Stimulated activated naive CD8-positive, alpha-beta T cell treated with anti-CD3 and anti-CD28 coated beads, Interleukin-15, amount 100 ng/mL, for 72 hours (primary cell): ENCODE measurements around the gene CA7.
A peak's percentile ranks its signal among the peaks of the same experiment; 100 is the strongest.
"Not testable (repeated sequence)": the region's sequence is repeated elsewhere in the genome, so short reads cannot be mapped to it uniquely, and the experiment has no call there.

Source experiments
- ATAC-seq: fragments of 150-1000 bp; cut with Tn5 transposase; 2 replicates; pipeline ENCODE4 v1.10.0; 2021; ENCODE audit warnings: mild to moderate bottlenecking, moderate library complexity
- DNase-seq, 2 donors: peaks; one replicate each; pipeline ENCODE4 v3.0.0; 2021 to 2022
- H3K27ac Mint-ChIP-seq, 2 donors: one replicate each; pipeline ENCODE4 v1.8.0; 2022; ENCODE audit warnings: mild to moderate bottlenecking in 2 of 2, mixed read lengths in 2 of 2, moderate library complexity in 2 of 2
- H3K27me3 Mint-ChIP-seq: one replicate; pipeline ENCODE4 v1.8.0; 2022; ENCODE audit warnings: mixed read lengths
- H3K4me1 Mint-ChIP-seq: one replicate; pipeline ENCODE4 v1.8.0; 2022; ENCODE audit warnings: mild to moderate bottlenecking, mixed read lengths
- H3K4me3 Mint-ChIP-seq, 2 donors: one replicate each; pipeline ENCODE4 v1.8.0; 2022; ENCODE audit warnings: mild to moderate bottlenecking in 2 of 2, mixed read lengths in 2 of 2, moderate library complexity in 1 of 2
- H3K9me3 Mint-ChIP-seq, 2 donors: one replicate each; pipeline ENCODE4 v1.8.0; 2022; ENCODE audit warnings: mixed read lengths in 2 of 2

CA7 gene

DNA sequence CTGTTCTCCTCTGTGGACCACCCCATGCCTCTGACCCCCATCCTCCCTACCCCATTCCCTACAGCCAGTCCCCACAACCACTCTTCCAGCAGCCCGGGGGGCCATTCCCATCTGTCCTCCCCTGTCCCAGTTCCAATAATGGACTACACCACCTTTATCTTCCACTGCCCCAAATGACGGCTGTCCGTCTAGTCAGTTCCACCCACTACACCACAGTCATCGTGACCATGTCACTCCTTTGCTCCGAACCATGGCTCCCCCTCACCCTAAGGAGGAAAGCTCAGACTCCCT, 51.4 kb downstream of the CA7 start:
- H3K4me1 Mint-ChIP-seq: peaks cover 25% of the 10 kb centered on the region
- ATAC-seq (no peak), DNase-seq (no peak)
- H3K27ac Mint-ChIP-seq: no peak overlapping the region
- no peaks in the 10 kb centered on the region for H3K27me3 Mint-ChIP-seq
- H3K4me3 Mint-ChIP-seq: no peak overlapping the region
- H3K9me3 Mint-ChIP-seq: no peaks in the 10 kb centered on the region

DNA sequence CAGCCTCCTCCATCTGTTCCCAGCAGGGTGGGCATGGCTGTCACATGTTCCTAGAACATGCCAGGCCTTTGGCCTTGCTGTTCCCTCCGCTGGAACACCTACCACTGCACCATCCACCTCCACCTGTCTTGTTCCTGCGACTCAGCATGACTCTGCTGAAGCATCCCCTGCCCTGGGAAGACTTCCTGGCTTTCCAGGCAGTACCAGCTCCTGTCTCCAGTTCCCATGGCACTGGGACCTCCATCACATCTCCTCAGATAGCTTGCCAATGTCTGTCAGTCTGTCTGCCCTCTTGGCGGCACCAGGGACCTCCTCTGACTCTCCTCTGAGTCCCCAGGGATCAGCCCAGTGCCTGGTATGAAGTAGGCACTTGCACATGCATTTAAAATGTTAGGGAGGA, 51.8 kb downstream of the CA7 start:
- ATAC-seq (no peak), DNase-seq (no peak)
- Mint-ChIP-seq H3K27me3 (no peaks in the 10 kb centered on the region), H3K4me3 (no peak overlapping the region), H3K4me1 (peaks cover 25% of the 10 kb centered on the region), H3K9me3 (no peaks in the 10 kb centered on the region), H3K27ac (peak overlapping the region in 1 of 2 donors; percentile 4)

DNA sequence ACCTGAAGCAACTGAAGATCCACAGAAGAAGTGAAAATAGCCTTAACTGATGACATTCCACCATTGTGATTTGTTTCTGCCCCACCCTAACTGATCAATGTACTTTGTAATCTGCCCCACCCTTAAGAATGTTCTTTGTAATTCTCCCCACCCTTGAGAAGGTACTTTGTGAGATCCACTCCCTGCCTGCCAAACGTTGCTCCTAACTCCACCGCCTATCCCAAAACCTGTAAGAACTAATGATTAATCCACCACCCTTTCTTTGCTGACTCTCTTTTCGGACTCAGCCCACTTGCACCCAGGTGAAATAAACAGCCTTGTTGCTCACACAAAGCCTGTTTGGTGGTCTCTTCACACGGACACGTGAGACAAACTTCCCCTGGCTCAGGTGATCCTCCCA, 52.5 kb downstream of the CA7 start:
- not testable (repeated sequence) for H3K27me3 Mint-ChIP-seq, DNase-seq, ATAC-seq, H3K27ac Mint-ChIP-seq, H3K4me3 Mint-ChIP-seq, H3K9me3 Mint-ChIP-seq
- peaks cover 25% of the 10 kb centered on the region for H3K4me1 Mint-ChIP-seq

DNA sequence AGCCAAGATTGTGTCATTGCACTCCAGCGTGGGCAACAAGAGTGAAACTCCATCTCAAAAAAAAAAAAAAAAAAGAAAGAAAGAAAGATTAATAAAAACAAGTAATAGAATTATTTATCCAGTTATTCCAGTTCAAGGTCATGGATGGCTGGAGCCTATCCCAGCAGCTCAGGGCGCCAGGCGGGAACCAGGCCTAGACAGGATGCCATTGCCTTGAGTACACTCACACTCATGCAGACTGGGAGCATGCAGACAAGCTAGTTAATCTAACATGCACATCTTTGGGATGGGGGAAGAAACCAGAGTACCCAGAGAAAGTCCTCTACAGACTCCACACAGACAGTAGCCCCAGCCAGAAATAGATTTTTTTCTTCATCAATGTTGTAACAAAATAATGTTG, 54.0 kb downstream of the CA7 start:
- no peak for DNase-seq

DNA sequence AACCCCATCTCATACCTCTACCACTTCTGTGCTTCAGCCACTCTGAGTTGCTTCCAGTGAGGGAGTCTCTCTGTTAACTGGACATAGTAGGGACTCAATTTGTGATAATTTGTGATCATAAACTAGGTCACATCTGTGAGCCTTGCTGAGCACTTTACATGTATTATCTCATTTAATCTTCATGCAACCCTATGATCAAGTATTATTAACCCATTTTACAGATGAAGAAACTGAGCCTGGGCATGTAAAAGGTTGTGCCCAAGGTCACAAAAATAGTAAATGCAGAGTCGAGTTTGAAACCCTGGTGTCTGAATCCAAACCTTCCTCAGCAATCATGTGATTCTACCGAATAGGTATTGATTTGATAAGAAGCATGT, 54.7 kb downstream of the CA7 start:
- no peaks in the 10 kb centered on the region for H3K27me3 Mint-ChIP-seq
- peak overlapping the region; percentile 21 to 66 for H3K27ac Mint-ChIP-seq
- H3K9me3 Mint-ChIP-seq: no peaks in the 10 kb centered on the region
- ATAC-seq (no peak), DNase-seq (no peak)
- H3K4me1 Mint-ChIP-seq: peaks cover 15% of the 10 kb centered on the region
- H3K4me3 Mint-ChIP-seq: no peak overlapping the region

More for the DNA sequence above, 54.0 kb downstream of the CA7 start:
- H3K9me3 Mint-ChIP-seq: no peaks in the 10 kb centered on the region
- no peak overlapping the region for H3K27ac Mint-ChIP-seq
- peaks cover 16% of the 10 kb centered on the region for H3K4me1 Mint-ChIP-seq
- H3K27me3 Mint-ChIP-seq: no peaks in the 10 kb centered on the region
- no peak for ATAC-seq
- H3K4me3 Mint-ChIP-seq: no peak overlapping the region

DNA sequence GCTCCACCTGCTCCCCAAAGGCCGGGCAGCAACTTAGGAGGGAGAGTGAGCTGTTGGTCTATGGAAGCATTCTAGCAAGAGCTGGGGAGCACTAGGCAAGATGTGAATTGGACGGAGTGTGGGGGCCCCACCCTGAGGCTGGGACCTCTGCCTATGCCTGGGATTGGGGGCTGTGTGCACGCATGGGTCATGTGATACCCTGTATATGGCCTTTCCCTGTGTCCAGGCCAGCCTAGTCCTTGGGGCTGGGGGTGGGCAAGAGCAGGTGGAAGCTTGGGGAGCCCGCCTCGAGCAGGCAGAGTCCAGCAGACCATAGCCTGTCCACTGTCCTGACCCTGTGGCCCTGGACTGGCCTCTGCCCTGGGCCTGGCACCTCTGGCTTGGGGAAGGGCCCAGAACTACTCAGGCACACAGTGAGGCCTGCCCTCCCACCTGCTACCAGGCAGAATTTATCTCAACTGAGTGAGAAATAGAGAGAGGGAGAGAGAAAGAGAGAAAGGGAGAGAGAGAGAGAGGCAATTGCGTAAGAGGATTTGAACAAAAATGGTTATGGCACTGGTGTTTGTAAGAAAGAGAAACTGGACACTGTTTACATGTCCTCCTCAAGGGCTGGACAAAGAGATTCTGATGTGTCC, 55.2 kb downstream of the CA7 start:
- DNase-seq (no peak), ATAC-seq (no peak)
- no peaks in the 10 kb centered on the region for H3K9me3 Mint-ChIP-seq
- no peak overlapping the region for H3K4me3 Mint-ChIP-seq
- peak overlapping the region in 1 of 2 donors; percentile 21 for H3K27ac Mint-ChIP-seq
- no peaks in the 10 kb centered on the region for H3K27me3 Mint-ChIP-seq
- peaks cover 15% of the 10 kb centered on the region for H3K4me1 Mint-ChIP-seq

DNA sequence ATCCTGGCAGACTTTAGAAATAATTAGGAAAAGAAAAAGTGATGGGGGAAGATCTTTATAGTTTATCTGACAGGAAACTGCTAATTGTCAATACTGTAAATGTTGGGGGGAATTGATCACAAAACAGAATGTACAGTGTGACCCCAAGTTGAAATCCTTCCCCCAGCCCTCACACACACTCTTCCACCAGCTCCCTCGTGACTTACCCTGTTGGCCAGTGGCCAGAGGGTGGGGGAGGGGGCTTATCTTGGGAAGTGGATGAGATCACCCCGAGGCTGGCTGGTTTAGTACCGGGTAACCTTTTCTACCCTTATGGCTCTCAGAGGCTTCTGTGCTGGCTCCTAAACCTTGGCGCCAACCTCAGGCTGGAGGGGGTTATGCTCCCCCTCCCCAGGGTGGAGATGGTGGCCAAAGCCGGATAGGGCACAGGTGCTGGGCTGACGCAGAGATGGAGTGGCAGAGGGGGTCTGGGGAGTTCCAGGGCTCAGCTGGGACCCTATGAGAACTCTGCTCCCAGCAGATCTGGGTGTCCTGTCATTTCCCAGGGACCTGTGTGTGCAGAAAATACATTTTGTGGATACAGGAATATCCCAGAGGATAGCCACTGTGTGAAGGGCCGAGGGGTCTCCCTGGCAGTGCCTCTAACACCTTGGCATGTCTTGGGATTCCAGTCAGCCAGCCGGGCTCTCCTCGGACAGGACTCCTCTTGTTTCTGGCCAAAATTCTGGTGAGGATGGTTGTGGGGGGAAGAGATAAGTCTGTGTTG, 55.9 kb downstream of the CA7 start:
- Mint-ChIP-seq H3K4me3 (no peak overlapping the region), H3K9me3 (no peaks in the 10 kb centered on the region), H3K27me3 (no peaks in the 10 kb centered on the region), H3K27ac (no peak overlapping the region), H3K4me1 (peaks cover 10% of the 10 kb centered on the region)
- no peak for DNase-seq
- ATAC-seq: no peak

DNA sequence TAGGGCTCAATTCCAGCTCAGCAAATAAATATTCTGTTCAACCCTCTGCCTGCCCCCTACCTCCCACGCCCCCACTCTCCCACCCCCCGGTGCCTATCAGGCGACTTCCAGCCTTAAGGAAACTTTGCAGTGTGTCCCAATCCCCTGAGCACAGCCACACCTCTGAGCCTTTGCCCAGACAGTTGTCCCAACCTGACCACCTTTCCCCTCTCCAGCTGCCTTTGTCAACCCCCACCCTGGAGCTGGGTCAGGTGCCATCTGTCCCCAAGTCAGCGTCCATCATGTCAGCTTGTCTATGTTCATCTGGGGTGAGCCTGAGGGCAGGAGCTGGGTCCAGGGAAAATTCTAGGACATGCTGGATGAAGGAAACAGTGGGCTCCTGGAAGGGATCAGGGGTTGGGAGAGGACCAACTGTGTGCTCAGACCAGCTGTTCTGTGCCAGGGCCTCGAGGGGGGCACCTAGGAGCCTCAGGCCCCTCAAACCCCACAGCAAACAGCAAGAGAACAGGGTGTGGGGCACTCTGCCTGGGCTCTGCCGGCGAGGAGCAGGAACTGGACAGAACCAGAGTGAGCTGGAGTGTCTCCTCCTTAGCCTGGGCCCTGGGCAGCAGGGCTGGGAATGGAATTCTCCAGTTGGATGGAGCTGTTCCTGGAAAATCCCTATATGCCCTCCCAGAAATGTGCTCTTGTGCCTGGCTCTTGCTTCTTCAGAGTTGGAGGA, 56.7 kb downstream of the CA7 start:
- H3K9me3 Mint-ChIP-seq: no peaks in the 10 kb centered on the region
- ATAC-seq (no peak), DNase-seq (no peak)
- H3K4me3 Mint-ChIP-seq: no peak overlapping the region
- H3K27ac Mint-ChIP-seq: no peak overlapping the region
- H3K27me3 Mint-ChIP-seq: no peaks in the 10 kb centered on the region
- peaks cover 10% of the 10 kb centered on the region for H3K4me1 Mint-ChIP-seq

DNA sequence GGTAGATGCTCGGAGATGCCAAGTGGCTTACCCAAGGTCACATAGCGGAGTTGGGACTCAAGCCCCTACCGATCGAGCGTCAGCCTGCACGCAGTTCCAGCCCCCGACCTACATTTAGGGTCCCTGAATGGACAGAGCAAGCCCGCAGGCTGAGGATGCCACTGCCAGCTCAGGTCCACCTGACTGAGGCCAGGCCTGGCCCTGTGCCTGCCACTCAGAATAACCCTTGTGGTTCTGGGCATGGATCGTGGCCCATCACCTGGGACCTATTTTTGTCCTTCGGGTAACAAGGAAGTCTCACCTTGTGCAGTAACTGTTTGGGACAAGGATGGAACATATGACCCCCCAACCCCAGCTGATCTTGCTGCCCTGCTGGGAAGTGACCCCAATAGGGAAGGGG, 57.4 kb downstream of the CA7 start:
- no peaks in the 10 kb centered on the region for H3K27me3 Mint-ChIP-seq
- no peak overlapping the region for H3K4me3 Mint-ChIP-seq
- H3K9me3 Mint-ChIP-seq: no peaks in the 10 kb centered on the region
- H3K27ac Mint-ChIP-seq: no peak overlapping the region
- peaks cover 15% of the 10 kb centered on the region for H3K4me1 Mint-ChIP-seq
- DNase-seq (no peak), ATAC-seq (no peak)

DNA sequence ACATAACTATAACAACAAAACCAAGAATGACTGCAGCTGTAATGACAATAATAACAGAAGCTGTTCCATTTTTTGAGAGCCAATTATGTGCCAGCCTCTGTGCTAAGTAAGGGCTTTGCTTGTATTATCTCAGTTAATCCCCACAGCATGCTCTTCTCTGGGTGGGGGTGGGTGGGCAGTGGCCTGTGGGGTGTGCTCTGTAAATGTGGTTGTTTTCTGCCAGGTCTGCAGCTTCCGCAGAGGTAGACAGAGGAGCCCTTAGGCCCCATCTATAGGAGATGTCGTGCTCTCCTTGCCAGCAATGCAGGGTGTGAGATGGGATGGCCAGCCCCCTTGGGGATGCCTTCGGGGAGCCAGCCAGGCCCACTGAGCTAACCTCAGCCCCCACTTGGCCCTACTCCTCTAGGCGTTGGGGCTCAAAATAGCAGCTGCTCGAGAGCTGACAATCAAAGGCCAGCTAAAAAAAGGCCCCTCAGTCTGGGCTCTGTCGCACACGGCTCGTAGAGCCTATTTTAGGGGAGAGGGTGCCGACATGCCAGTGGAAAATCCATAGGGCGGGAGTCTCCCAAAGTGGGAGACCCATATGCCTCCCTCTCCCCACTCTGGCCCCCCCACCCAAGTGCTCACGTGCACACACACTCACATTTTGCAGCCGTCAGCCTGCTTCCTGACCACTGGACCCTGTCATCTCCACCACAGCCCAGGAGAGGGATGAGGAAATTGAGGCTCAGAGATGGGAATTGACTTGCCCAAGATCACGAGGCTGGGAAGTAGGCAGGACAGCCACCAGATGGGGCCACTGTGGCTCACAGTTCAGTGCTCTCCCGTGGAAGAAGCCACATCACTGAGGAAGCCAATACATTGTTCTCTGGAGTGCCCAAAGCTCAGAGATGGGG, 58.7 kb downstream of the CA7 start:
- Mint-ChIP-seq H3K4me3 (no peak overlapping the region), H3K27me3 (no peaks in the 10 kb centered on the region), H3K4me1 (peaks cover 21% of the 10 kb centered on the region), H3K9me3 (no peaks in the 10 kb centered on the region), H3K27ac (no peak overlapping the region)
- DNase-seq (no peak), ATAC-seq (no peak)
